Measurements from ENCODE around the gene HDAC9. TPM values are rescaled to one million over a fixed set of nuclear protein-coding genes. Genes with fewer than 3 reads are reported as not detected.

The HDAC9 gene
- total and polyA plus RNA-seq, 2 donors (not counting 1 experiment from before 2014, with no cell fraction given): 2.9 to 7.9 TPM

- Histone ChIP-seq H4K20me1 (ENCODE audit: control insufficient read depth, extremely low read depth, insufficient read depth, low read length) (no peaks in the 10 kb centered on the region), H3K27me3 (ENCODE audit: control insufficient read depth, insufficient read depth, low read length) (no peaks in the 10 kb centered on the region), H3K4me2 (ENCODE audit: extremely low read depth, insufficient read depth, low read length) (no peak overlapping the region), H3K9ac (ENCODE audit: insufficient read depth, low read length) (no peak overlapping the region), H3K36me3 (ENCODE audit: control insufficient read depth, insufficient read depth, low read length) (no peaks in the 10 kb centered on the region), H3K4me3 (replicated peaks in 1 of 4; ENCODE audit: control extremely low read depth in 1 of 4, insufficient read depth in 1 of 4, low read depth in 3 of 4, low read length in 4 of 4) (no peak overlapping the region), H3K9me3 (ENCODE audit: control insufficient read depth, insufficient read depth, low read depth, low read length) (no peaks in the 10 kb centered on the region), H3K4me1 (ENCODE audit: control insufficient read depth, extremely low read depth, insufficient read depth, low read length) (no peaks in the 10 kb centered on the region), H3K27ac (ENCODE audit: insufficient read depth, low read length) (no peak overlapping the region), H2AFZ (ENCODE audit: low read length) (no peak overlapping the region), H3K79me2 (ENCODE audit: control insufficient read depth, insufficient read depth, low read length) (no peaks in the 10 kb centered on the region)
- peak in 1 of 2 donors; percentile 2 for DNase-seq (ENCODE audit: low read depth in 2 of 2)
- TF ChIP-seq CTCF (conservative IDR thresholded peaks at IDR 0.05 in 1 of 2, IDR thresholded peaks at IDR 0.05 in 1 of 2; ENCODE audit: low read depth in 1 of 2, low read length in 2 of 2) (no peak), EZH2 (IDR thresholded peaks at IDR 0.05; ENCODE audit: low read length, missing control alignments) (no peak)
Observed at GRCh38 chr7:18626717-18627116, 131.2 kb downstream of the HDAC9 start.

GRCh38 chr7:18637516-18637915, 142.0 kb downstream of the HDAC9 start:
- peaks cover 4% of the 10 kb centered on the region for H3K4me1 ChIP-seq (ENCODE audit: control insufficient read depth, extremely low read depth, insufficient read depth, low read length)
- no peak overlapping the region for H3K27ac ChIP-seq (ENCODE audit: insufficient read depth, low read length)
- no peak overlapping the region for H3K4me3 ChIP-seq (replicated peaks in 1 of 4; ENCODE audit: control extremely low read depth in 1 of 4, insufficient read depth in 1 of 4, low read depth in 3 of 4, low read length in 4 of 4)
- no peak overlapping the region for H3K9ac ChIP-seq (ENCODE audit: insufficient read depth, low read length)
- H3K27me3 ChIP-seq (ENCODE audit: control insufficient read depth, insufficient read depth, low read length): no peaks in the 10 kb centered on the region
- DNase-seq (ENCODE audit: low read depth in 2 of 2): no peak
- no peak overlapping the region for H2AFZ ChIP-seq (ENCODE audit: low read length)
- H3K79me2 ChIP-seq (ENCODE audit: control insufficient read depth, insufficient read depth, low read length): no peaks in the 10 kb centered on the region
- TF ChIP-seq EZH2 (IDR thresholded peaks at IDR 0.05; ENCODE audit: low read length, missing control alignments) (no peak), CTCF (conservative IDR thresholded peaks at IDR 0.05 in 1 of 2, IDR thresholded peaks at IDR 0.05 in 1 of 2; ENCODE audit: low read depth in 1 of 2, low read length in 2 of 2) (no peak)
- no peaks in the 10 kb centered on the region for H3K9me3 ChIP-seq (ENCODE audit: control insufficient read depth, insufficient read depth, low read depth, low read length)
- no peaks in the 10 kb centered on the region for H3K36me3 ChIP-seq (ENCODE audit: control insufficient read depth, insufficient read depth, low read length)
- H4K20me1 ChIP-seq (ENCODE audit: control insufficient read depth, extremely low read depth, insufficient read depth, low read length): no peaks in the 10 kb centered on the region
- no peak overlapping the region for H3K4me2 ChIP-seq (ENCODE audit: extremely low read depth, insufficient read depth, low read length)

GRCh38 chr7:18638594-18639452, 143.3 kb downstream of the HDAC9 start:
- no peaks in the 10 kb centered on the region for H3K27me3 ChIP-seq (ENCODE audit: control insufficient read depth, insufficient read depth, low read length)
- no peak overlapping the region for H3K4me3 ChIP-seq (replicated peaks in 1 of 4; ENCODE audit: control extremely low read depth in 1 of 4, insufficient read depth in 1 of 4, low read depth in 3 of 4, low read length in 4 of 4)
- H3K9ac ChIP-seq (ENCODE audit: insufficient read depth, low read length): no peak overlapping the region
- no peak overlapping the region for H2AFZ ChIP-seq (ENCODE audit: low read length)
- H3K79me2 ChIP-seq (ENCODE audit: control insufficient read depth, insufficient read depth, low read length): no peaks in the 10 kb centered on the region
- no peaks in the 10 kb centered on the region for H3K36me3 ChIP-seq (ENCODE audit: control insufficient read depth, insufficient read depth, low read length)
- H3K4me2 ChIP-seq (ENCODE audit: extremely low read depth, insufficient read depth, low read length): peak overlapping the region; percentile 9
- H3K4me1 ChIP-seq (ENCODE audit: control insufficient read depth, extremely low read depth, insufficient read depth, low read length): peaks cover 4% of the 10 kb centered on the region
- peak; percentile 44 to 54 for DNase-seq (ENCODE audit: low read depth in 2 of 2)
- H3K27ac ChIP-seq (ENCODE audit: insufficient read depth, low read length): no peak overlapping the region
- no peaks in the 10 kb centered on the region for H3K9me3 ChIP-seq (ENCODE audit: control insufficient read depth, insufficient read depth, low read depth, low read length)
- no peak for TF ChIP-seq EZH2 (IDR thresholded peaks at IDR 0.05; ENCODE audit: low read length, missing control alignments)
- no peak for TF ChIP-seq CTCF (conservative IDR thresholded peaks at IDR 0.05 in 1 of 2, IDR thresholded peaks at IDR 0.05 in 1 of 2; ENCODE audit: low read depth in 1 of 2, low read length in 2 of 2)
- H4K20me1 ChIP-seq (ENCODE audit: control insufficient read depth, extremely low read depth, insufficient read depth, low read length): no peaks in the 10 kb centered on the region

Measured in fibroblast of lung (primary cell).